Measurements from ENCODE around the gene LAMA3. TPM values are rescaled to one million over a fixed set of nuclear protein-coding genes. Genes with fewer than 3 reads are reported as not detected.

LAMA3 gene
- total and polyA plus RNA-seq, 10 of the 15 experiments (the other 5 are each of a cell fraction or from before 2014, with no cell fraction given) = 0.37 to 6.5 (median 5.4) TPM

- TF ChIP-seq ZNF207 (IDR thresholded peaks at IDR 0.05; ENCODE audit: borderline replicate concordance) (no peak), BHLHE40 (IDR thresholded peaks at IDR 0.05; ENCODE audit: borderline replicate concordance in 1 of 2, low read depth in 2 of 2, low read length in 1 of 2) (no peak; a peak in 1 of 4 replicates), CHD1 (IDR thresholded peaks at IDR 0.05; ENCODE audit: low read depth, low read length) (no peak), USF1 (IDR thresholded peaks at IDR 0.05; ENCODE audit: borderline replicate concordance, extremely low read length, insufficient read depth, low read depth, low read length) (no peak), POLR2AphosphoS2 (IDR thresholded peaks at IDR 0.05; ENCODE audit: low read depth, low read length) (no peak), SMARCA5 (IDR thresholded peaks at IDR 0.05) (peak; percentile 17; the same call in 1 of the 2 replicates), ZBTB11 (CRISPR knock-in tag; IDR thresholded peaks at IDR 0.05) (no peak), ZBTB4 (CRISPR knock-in tag; IDR thresholded peaks at IDR 0.05) (no peak), TAF1 (IDR thresholded peaks at IDR 0.05; ENCODE audit: borderline replicate concordance, low read depth, low read length) (no peak), RAD51 (IDR thresholded peaks at IDR 0.05) (no peak), SREBF1 (IDR thresholded peaks at IDR 0.05; ENCODE audit: low read length) (no peak), DPF2 (IDR thresholded peaks at IDR 0.05) (peak; percentile 74), NR2C1 (IDR thresholded peaks at IDR 0.05) (no peak), BRCA1 (IDR thresholded peaks at IDR 0.05; ENCODE audit: low read depth, low read length) (no peak), ZNF274 (IDR thresholded peaks at IDR 0.05; ENCODE audit: insufficient read depth, insufficient read length) (no peak), NR2C2 (IDR thresholded peaks at IDR 0.05; ENCODE audit: borderline replicate concordance, control insufficient read depth, insufficient read length, low read depth) (no peak), GATAD2B (conservative IDR thresholded peaks at IDR 0.05; ENCODE audit: low read depth) (0 out of 2 replicates have a peak, but pooled peaks have one; percentile 17), NFYA (IDR thresholded peaks at IDR 0.05; ENCODE audit: borderline replicate concordance, low read depth, low read length) (no peak)
- TF ChIP-seq, protein P1, sequence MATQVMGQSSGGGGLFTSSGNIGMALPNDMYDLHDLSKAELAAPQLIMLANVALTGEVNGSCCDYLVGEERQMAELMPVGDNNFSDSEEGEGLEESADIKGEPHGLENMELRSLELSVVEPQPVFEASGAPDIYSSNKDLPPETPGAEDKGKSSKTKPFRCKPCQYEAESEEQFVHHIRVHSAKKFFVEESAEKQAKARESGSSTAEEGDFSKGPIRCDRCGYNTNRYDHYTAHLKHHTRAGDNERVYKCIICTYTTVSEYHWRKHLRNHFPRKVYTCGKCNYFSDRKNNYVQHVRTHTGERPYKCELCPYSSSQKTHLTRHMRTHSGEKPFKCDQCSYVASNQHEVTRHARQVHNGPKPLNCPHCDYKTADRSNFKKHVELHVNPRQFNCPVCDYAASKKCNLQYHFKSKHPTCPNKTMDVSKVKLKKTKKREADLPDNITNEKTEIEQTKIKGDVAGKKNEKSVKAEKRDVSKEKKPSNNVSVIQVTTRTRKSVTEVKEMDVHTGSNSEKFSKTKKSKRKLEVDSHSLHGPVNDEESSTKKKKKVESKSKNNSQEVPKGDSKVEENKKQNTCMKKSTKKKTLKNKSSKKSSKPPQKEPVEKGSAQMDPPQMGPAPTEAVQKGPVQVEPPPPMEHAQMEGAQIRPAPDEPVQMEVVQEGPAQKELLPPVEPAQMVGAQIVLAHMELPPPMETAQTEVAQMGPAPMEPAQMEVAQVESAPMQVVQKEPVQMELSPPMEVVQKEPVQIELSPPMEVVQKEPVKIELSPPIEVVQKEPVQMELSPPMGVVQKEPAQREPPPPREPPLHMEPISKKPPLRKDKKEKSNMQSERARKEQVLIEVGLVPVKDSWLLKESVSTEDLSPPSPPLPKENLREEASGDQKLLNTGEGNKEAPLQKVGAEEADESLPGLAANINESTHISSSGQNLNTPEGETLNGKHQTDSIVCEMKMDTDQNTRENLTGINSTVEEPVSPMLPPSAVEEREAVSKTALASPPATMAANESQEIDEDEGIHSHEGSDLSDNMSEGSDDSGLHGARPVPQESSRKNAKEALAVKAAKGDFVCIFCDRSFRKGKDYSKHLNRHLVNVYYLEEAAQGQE (IDR thresholded peaks at IDR 0.05; ENCODE audit: low read depth, low read length) = no peak
Observed at GRCh38 chr18:23945416-23946079, 256.3 kb downstream of the LAMA3 start (continued).

Data from GM12878 (cell line).